Pancreas (tissue), 10 donors: Measurements from ENCODE around the gene CNBD2. TPM values are rescaled to one million over a fixed set of nuclear protein-coding genes. Genes with fewer than 3 reads are reported as not detected.

ENCODE experiments used
- ATAC-seq, 4 donors: fragments of 200-7000 bp; cut with Tn5 transposase; one replicate each; pipeline versions ENCODE4 v1.8.0 to v1.9.1; 2020; ENCODE audit warnings: mild to moderate bottlenecking in 4 of 4, moderate library complexity in 4 of 4
- DNase-seq, 6 donors: peaks; one replicate each; pipeline ENCODE4 v3.0.0-alpha.2; 2020
- FAIRE-seq: peaks from 2 replicates; lab custom pipeline; 2012; peaks lifted over from hg19 to GRCh38; lab: Jason Lieb, UNC
- H3K27ac ChIP-seq, 4 donors: fragments of 200-600 bp; sonication (generic); 1 replicate in 3 of 4; 2 replicates in 1 of 4; pipeline versions ENCODE4 v1.5.0 to v1.8.0; 2020
- H3K27me3 ChIP-seq, 4 donors: fragments of 200-600 bp; one replicate each; pipeline ENCODE4 v1.8.0; 2021
- H3K36me3 ChIP-seq, 3 donors: fragments of 200-600 bp; sonication (generic) in 1 of 3; one replicate each; pipeline versions ENCODE4 v1.5.0 to v1.8.0; 2020 to 2021
- H3K4me1 ChIP-seq, 3 donors: fragments of 200-600 bp; one replicate each; pipeline ENCODE4 v1.8.0; 2021
- H3K4me3 ChIP-seq, 4 donors: fragments of 200-600 bp; sonication (generic) in 2 of 4; one replicate each; pipeline versions ENCODE4 v1.5.0 to v1.8.0; 2020 to 2021
- H3K9me3 ChIP-seq, 4 donors: fragments of 200-600 bp; one replicate each; pipeline ENCODE4 v1.8.0; 2021
- WGBS, 2 donors: extraction: QIAGEN DNeasy Blood & Tissue Kit; methylation state at CpG; one replicate each; pipeline ENCODE4 v1.1.7; 2013; 5-methylcytosine and 5-hydroxymethylcytosine counted together
- intact Hi-C, 3 donors: fragments of 100-400 bp; cut with DNase I; formaldehyde crosslinking; loops; one replicate each; pipeline versions ENCODE4 v1.11.1 to v1.14.2; 2022
- polyA plus RNA-seq, 2 donors: library from polyadenylated mRNA; stranded (reverse); fragments of 200-250 nt; gene quantifications; one replicate each; pipeline ENCODE4 v1.2.3, GENCODE V29; 2013
- total RNA-seq, 6 donors: library from RNA; stranded (reverse); fragmentation: NEBNext Ultra II Directional in 4 of 6; extraction: Animal tissue kit (Norgen Biotek cat#: 25700) in 4 of 6; gene quantifications; one replicate each; pipeline versions ENCODE4 v1.2.1 to v1.2.4, GENCODE V29; 2021 to 2023
- TF ChIP-seq, protein P1 (sequence below), 4 donors: fragments of 200-600 bp; sonication (generic) in 3 of 4; IDR thresholded peaks; one replicate each; pipeline versions ENCODE4 v1.5.0 to v1.8.0; 2021; ENCODE audit warnings: antibody characterized with exemption in 4 of 4
- donor health status: healthy with polysubstance abuse.
- donor health status: DM: no; HTN: no; CAD: no; lungs with moderate emphysema.
- donor health status: DM: no; HTN: no; CAD: no.
- donor health status: control.
- donor health status: control.
- donor health status: Bipolar disorder and iron deficiency.
- donor health status: DM: yes; HTN: yes; CAD: no.
- donor health status: DM: no; HTN: no; CAD: no.
- donor health status: DM: no; HTN: no; CAD: no.
- donor health status: DM: yes; HTN: yes; CAD: no.

CNBD2 gene
- total and polyA plus RNA-seq, 8 donors = 2.2 to 23.8 (median 3.2) TPM

DNA sequence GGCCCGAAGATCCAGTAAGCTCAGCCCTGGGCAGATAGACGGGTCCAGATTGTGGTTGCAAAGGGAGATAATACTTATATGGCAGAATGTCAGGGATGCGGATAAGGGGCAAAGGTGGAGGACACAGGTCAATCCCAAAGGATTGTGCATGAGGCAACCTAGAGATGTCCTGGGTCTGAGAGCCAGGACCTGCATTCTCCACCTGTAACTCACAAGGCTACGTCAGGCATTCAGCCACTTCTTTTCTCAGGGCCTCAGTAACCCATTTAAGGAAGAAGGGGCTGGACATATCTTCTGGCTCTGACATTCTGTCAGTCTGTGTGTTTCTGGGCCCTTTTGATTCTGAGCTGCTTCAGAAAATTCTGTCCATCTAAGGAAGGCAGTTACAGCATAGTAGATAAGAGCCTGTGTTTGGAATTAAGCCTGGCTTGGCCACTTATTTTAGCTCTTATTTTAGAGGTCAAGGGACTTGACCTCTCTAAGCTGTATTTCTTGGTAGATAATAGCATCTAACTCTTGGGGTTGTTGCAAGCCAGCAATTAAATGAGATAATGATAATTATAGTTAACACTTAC lies 40.2 kb downstream of the CNBD2 start:
- TF ChIP-seq, protein P1, sequence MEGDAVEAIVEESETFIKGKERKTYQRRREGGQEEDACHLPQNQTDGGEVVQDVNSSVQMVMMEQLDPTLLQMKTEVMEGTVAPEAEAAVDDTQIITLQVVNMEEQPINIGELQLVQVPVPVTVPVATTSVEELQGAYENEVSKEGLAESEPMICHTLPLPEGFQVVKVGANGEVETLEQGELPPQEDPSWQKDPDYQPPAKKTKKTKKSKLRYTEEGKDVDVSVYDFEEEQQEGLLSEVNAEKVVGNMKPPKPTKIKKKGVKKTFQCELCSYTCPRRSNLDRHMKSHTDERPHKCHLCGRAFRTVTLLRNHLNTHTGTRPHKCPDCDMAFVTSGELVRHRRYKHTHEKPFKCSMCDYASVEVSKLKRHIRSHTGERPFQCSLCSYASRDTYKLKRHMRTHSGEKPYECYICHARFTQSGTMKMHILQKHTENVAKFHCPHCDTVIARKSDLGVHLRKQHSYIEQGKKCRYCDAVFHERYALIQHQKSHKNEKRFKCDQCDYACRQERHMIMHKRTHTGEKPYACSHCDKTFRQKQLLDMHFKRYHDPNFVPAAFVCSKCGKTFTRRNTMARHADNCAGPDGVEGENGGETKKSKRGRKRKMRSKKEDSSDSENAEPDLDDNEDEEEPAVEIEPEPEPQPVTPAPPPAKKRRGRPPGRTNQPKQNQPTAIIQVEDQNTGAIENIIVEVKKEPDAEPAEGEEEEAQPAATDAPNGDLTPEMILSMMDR (IDR thresholded peaks at IDR 0.05) = no peak
- H3K4me1 ChIP-seq = no peaks in the 10 kb centered on the region
- ATAC-seq (no peak), FAIRE-seq (no peak), DNase-seq (no peak)
- H3K27ac ChIP-seq = no peak overlapping the region
- intact Hi-C loops = no loop called here
- no peaks in the 10 kb centered on the region for H3K27me3 ChIP-seq
- H3K4me3 ChIP-seq = no peak overlapping the region
- H3K36me3 ChIP-seq = no peaks in the 10 kb centered on the region
- H3K9me3 ChIP-seq = no peaks in the 10 kb centered on the region
- WGBS, 2 donors = 88 to 90% methylated on average over 4 of the region's 4 CpGs

DNA sequence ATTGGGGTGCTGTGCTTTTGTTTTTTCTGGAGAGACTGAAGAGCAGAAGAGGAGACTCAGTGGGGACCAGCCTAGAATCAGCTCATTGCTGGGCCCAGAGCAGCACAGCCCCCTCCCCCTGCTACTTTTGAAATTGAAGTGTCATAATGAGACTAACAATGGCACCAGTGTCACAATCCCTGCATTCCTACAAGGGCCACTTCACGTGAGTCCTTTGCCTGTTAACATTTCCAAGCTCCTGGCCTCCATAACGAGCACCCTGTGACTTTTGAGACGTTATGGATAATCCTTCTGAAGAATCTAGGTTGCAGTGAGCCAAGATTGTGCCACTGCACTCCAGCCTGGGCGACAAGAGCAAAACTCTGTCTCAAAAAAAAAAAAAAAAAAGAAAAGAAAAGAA lies 41.7 kb downstream of the CNBD2 start:
- TF ChIP-seq, protein P1 (IDR thresholded peaks at IDR 0.05) = no peak
- intact Hi-C loops = no loop called here
- no peak for DNase-seq
- no peaks in the 10 kb centered on the region for H3K27me3 ChIP-seq
- H3K4me3 ChIP-seq = no peak overlapping the region
- ATAC-seq = no peak
- no peak overlapping the region for H3K27ac ChIP-seq
- H3K36me3 ChIP-seq = no peaks in the 10 kb centered on the region
- no peaks in the 10 kb centered on the region for H3K4me1 ChIP-seq
- FAIRE-seq = no peak
- WGBS, 2 donors = 69 to 73% methylated on average over 4 of the region's 4 CpGs
- H3K9me3 ChIP-seq = no peaks in the 10 kb centered on the region

DNA sequence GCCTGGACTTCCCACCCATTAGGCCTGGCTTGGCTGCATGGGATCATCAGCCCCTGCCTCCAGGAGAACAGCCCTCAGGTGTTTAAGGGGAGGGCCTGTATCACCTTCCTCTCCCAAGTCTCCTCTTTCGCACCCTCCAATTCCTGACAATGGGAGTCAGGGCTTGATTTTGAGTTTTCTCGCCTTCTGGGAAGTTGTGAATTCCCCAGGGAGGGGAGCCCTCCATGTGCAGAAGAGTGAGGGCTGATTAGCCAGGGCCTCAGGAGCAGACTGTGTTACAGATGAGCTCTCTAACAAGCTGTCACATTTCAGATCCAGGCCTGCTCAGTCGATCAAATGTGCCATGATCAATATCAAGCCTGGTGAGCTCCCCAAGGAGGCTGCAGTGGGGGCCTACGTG lies 42.4 kb downstream of the CNBD2 start:
- intact Hi-C loops = no loop called here
- no peak overlapping the region for H3K4me3 ChIP-seq
- 80% methylated on average over 4 of the region's 4 CpGs for WGBS, 2 donors
- no peak for DNase-seq
- no peaks in the 10 kb centered on the region for H3K36me3 ChIP-seq
- ATAC-seq = no peak
- H3K4me1 ChIP-seq = no peaks in the 10 kb centered on the region
- no peak overlapping the region for H3K27ac ChIP-seq
- no peak for FAIRE-seq
- H3K27me3 ChIP-seq = no peaks in the 10 kb centered on the region
- no peaks in the 10 kb centered on the region for H3K9me3 ChIP-seq
- TF ChIP-seq, protein P1 (IDR thresholded peaks at IDR 0.05) = no peak

DNA sequence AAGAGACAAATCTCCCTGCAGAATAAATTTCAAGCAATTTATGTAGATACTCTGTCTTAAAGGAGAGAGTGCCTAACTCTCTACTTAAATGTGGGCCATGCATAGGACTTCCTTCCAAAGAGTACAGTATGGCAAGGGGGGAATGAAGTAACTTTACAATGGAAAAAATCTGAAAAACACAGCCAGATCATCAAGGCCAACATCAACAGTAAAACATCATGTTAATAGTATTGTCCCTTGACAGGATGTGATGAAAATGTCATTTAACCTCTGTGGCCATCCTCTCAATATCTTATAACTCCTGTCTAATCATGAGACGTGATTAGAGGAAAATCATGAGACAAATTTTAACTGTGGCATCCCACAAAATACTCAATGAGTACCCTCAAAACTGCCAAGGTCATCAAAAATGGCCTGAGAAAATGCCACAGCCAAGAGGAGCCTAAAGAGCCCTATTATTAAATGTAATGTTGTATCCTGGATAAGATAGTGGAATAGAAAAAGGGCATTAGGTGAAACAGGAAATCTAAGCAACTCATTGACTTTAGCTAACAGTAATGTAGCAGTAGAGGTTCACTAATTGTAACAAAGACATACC lies 47.5 kb downstream of the CNBD2 start:
- WGBS, 2 donors = 82 to 83% methylated on average over 1 of the region's 1 CpG
- Histone ChIP-seq H3K4me1 (no peaks in the 10 kb centered on the region), H3K27ac (no peak overlapping the region), H3K4me3 (no peak overlapping the region), H3K36me3 (no peaks in the 10 kb centered on the region), H3K9me3 (no peaks in the 10 kb centered on the region), H3K27me3 (no peaks in the 10 kb centered on the region)
- ATAC-seq (no peak), FAIRE-seq (no peak), DNase-seq (no peak)
- TF ChIP-seq, protein P1 (IDR thresholded peaks at IDR 0.05) = no peak
- intact Hi-C loops = no loop called here
